GM12878 (cell line): Measurements from ENCODE around the gene GSTP1. TPM values are rescaled to one million over a fixed set of nuclear protein-coding genes. Genes with fewer than 3 reads are reported as not detected.

Source experiments
- ATF2 ChIP-seq: IDR thresholded peaks from 2 replicates; pipeline ENCODE4 v1.6.1; 2012; ENCODE audit warnings: low read length, inconsistent platforms
- BCLAF1 ChIP-seq: fragments of 450-650 bp; IDR thresholded peaks from 2 replicates; pipeline ENCODE4 v1.6.1; 2017; ENCODE audit warnings: antibody characterized with exemption, mild to moderate bottlenecking, moderate library complexity
- BHLHE40 ChIP-seq, 2 experiments: fragments of 450-650 bp in 1 of 2; IDR thresholded peaks; 2 replicates each; pipeline ENCODE4 v1.6.1; 2011 to 2017; ENCODE audit warnings: low read depth in 2 of 2, borderline replicate concordance in 1 of 2, improper control_type of control experiment in 1 of 2, low read length in 1 of 2, mild to moderate bottlenecking in 1 of 2
- ETV6 ChIP-seq, 2 experiments: fragments of 450-650 bp in 1 of 2; IDR thresholded peaks in 1 of 2; conservative IDR thresholded peaks in 1 of 2; 2 replicates each; pipeline ENCODE4 v1.6.1; 2014; ENCODE audit warnings: antibody characterized with exemption in 1 of 2, borderline replicate concordance in 1 of 2, low read depth in 1 of 2, mild to moderate bottlenecking in 1 of 2, moderate library complexity in 1 of 2
- NFIC ChIP-seq: IDR thresholded peaks from 2 replicates; pipeline ENCODE4 v1.6.1; 2012; ENCODE audit warnings: low read depth, mild to moderate bottlenecking, inconsistent platforms, low read length, moderate library complexity
- NR2C1 ChIP-seq: fragments of 450-650 bp; IDR thresholded peaks from 2 replicates; pipeline ENCODE4 v1.6.1; 2017; ENCODE audit warnings: antibody characterized with exemption, mild to moderate bottlenecking, moderate library complexity
- PAX5 ChIP-seq: IDR thresholded peaks from 2 replicates; pipeline ENCODE4 v1.6.1; 2011; ENCODE audit warnings: low read depth, low read length, borderline replicate concordance
- PRDM15 ChIP-seq: fragments of 450-650 bp; formaldehyde crosslinking; IDR thresholded peaks from 2 replicates; pipeline ENCODE4 v1.4.0; 2020; ENCODE audit warnings: mild to moderate bottlenecking, moderate library complexity
- RAD21 ChIP-seq: IDR thresholded peaks from 2 replicates; pipeline ENCODE4 v1.6.1; 2011; ENCODE audit warnings: mild to moderate bottlenecking, low read depth, low read length, moderate library complexity; ENCODE audit not compliant: insufficient read depth
- SREBF1 ChIP-seq: IDR thresholded peaks from 2 replicates; pipeline ENCODE4 v1.6.1; 2012; ENCODE audit warnings: mild to moderate bottlenecking, low read length
- STAT1 ChIP-seq: fragments of 450-650 bp; conservative IDR thresholded peaks from 2 replicates; pipeline ENCODE4 v1.6.1; 2014; ENCODE audit warnings: antibody characterized with exemption, mild to moderate bottlenecking
- WRNIP1 ChIP-seq: IDR thresholded peaks from 2 replicates; pipeline ENCODE4 v1.6.1; 2011; ENCODE audit warnings: low read depth, low read length, improper control_type of control experiment, borderline replicate concordance
- polyA plus RNA-seq, 11 experiments: library from polyadenylated mRNA; depleted of rRNA in 4 of 11; unstranded in 6 of 11; stranded (reverse) in 5 of 11; fragments of >200 nt; fragmentation: Nextera tagmentation in 4 of 11; fragmentation: Illumina TruSeq in 1 of 11; extraction: Ambion mirVana in 4 of 11; extraction: Trizol in 1 of 11; gene quantifications; 1 replicate in 1 of 11; 2 replicates in 10 of 11; pipeline versions ENCODE4 v1.2.1 to v1.2.3, GENCODE V29; 2011 to 2016; ENCODE audit warnings: inconsistent platforms in 2 of 11, missing spikeins in 2 of 11, low read depth in 1 of 11
- total RNA-seq, 4 experiments: library from RNA; depleted of rRNA in 3 of 4; stranded (reverse); fragments of >200 nt in 3 of 4; fragmentation: Illumina TruSeq in 1 of 4; extraction: Trizol in 1 of 4; gene quantifications; 2 replicates each; pipeline versions ENCODE4 v1.2.1 to v1.2.3, GENCODE V29; 2013 to 2021
- TF ChIP-seq, protein P1 (sequence below): fragments of 450-650 bp; IDR thresholded peaks from 2 replicates; pipeline ENCODE4 v1.6.1; 2017; ENCODE audit warnings: borderline replicate concordance
- TF ChIP-seq, protein P2 (sequence below): IDR thresholded peaks from 2 replicates; pipeline ENCODE4 v1.6.1; 2011; ENCODE audit warnings: borderline replicate concordance, low read depth, mild to moderate bottlenecking, moderate library complexity, low read length; ENCODE audit not compliant: insufficient read depth, poor library complexity, severe bottlenecking
- TF ChIP-seq, protein P3 (sequence below): fragments of 450-650 bp; IDR thresholded peaks from 2 replicates; pipeline ENCODE4 v1.6.1; 2017; ENCODE audit warnings: low read depth, mild to moderate bottlenecking, moderate library complexity

Gene GSTP1
- total and polyA plus RNA-seq, 10 of the 15 experiments (the other 5 are each of a cell fraction or from before 2014, with no cell fraction given), result 469 to 1,788 (median 955) TPM

DNA sequence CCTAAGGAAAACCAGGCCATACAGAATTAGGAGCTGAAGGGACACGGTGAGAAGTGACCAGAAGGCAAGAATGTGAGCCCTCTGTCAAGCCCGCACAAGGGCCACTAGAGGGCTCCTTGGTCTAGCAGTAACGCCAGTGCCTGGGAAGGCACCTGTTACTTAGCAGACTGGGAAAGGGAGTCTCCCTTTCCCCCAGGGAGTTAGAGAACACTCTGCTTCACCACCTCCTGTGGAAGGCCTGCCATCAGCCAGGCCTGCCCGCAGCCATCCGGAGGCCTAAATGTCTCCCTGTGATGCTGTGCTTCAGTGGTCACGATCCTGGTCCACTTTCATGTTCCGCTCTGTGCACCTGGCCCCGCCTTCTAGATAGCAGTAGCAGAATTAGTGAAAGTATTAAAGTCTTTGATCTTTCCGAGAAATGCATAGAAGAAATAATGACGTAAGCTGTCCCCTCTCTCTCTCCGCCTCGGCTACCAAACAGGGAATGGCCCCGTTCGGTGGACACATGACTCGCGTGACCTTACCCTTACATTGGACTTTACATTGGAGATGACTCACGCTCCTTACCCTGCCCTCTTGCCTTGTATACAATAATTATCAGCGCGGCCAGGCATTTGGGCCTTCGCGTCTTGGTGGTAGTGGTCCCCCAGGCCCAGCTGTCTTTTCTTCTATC, 10.7 kb upstream of the GSTP1 start (continued):
- no peak for TF ChIP-seq BCLAF1
- TF ChIP-seq, protein P1, sequence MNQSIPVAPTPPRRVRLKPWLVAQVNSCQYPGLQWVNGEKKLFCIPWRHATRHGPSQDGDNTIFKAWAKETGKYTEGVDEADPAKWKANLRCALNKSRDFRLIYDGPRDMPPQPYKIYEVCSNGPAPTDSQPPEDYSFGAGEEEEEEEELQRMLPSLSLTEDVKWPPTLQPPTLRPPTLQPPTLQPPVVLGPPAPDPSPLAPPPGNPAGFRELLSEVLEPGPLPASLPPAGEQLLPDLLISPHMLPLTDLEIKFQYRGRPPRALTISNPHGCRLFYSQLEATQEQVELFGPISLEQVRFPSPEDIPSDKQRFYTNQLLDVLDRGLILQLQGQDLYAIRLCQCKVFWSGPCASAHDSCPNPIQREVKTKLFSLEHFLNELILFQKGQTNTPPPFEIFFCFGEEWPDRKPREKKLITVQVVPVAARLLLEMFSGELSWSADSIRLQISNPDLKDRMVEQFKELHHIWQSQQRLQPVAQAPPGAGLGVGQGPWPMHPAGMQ, result no peak
- TF ChIP-seq STAT1, result no peak
- no peak for TF ChIP-seq ATF2
- peak; percentile 75; the same call in 1 of the 2 replicates for TF ChIP-seq PAX5
- TF ChIP-seq, protein P2, sequence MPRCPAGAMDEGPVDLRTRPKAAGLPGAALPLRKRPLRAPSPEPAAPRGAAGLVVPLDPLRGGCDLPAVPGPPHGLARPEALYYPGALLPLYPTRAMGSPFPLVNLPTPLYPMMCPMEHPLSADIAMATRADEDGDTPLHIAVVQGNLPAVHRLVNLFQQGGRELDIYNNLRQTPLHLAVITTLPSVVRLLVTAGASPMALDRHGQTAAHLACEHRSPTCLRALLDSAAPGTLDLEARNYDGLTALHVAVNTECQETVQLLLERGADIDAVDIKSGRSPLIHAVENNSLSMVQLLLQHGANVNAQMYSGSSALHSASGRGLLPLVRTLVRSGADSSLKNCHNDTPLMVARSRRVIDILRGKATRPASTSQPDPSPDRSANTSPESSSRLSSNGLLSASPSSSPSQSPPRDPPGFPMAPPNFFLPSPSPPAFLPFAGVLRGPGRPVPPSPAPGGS, result no peak
- no peak for TF ChIP-seq NR2C1
- no peak for TF ChIP-seq NFIC
- TF ChIP-seq SREBF1, result no peak
- peak in 1 of 2 experiments; percentile 55; a peak in 1 of 4 replicates for TF ChIP-seq BHLHE40 (IDR thresholded peaks at IDR 0.05; ENCODE audit: borderline replicate concordance in 1 of 2, low read depth in 2 of 2, low read length in 1 of 2)
- no peak for TF ChIP-seq ETV6 (conservative IDR thresholded peaks at IDR 0.05 in 1 of 2, IDR thresholded peaks at IDR 0.05 in 1 of 2; ENCODE audit: borderline replicate concordance in 1 of 2, low read depth in 1 of 2)
- no peak for TF ChIP-seq WRNIP1
- no peak for TF ChIP-seq PRDM15 (CRISPR knock-in tag)
- TF ChIP-seq, protein P3, sequence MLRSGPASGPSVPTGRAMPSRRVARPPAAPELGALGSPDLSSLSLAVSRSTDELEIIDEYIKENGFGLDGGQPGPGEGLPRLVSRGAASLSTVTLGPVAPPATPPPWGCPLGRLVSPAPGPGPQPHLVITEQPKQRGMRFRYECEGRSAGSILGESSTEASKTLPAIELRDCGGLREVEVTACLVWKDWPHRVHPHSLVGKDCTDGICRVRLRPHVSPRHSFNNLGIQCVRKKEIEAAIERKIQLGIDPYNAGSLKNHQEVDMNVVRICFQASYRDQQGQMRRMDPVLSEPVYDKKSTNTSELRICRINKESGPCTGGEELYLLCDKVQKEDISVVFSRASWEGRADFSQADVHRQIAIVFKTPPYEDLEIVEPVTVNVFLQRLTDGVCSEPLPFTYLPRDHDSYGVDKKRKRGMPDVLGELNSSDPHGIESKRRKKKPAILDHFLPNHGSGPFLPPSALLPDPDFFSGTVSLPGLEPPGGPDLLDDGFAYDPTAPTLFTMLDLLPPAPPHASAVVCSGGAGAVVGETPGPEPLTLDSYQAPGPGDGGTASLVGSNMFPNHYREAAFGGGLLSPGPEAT, result peak; percentile 56; the same call in 1 of the 2 replicates
- TF ChIP-seq RAD21, result peak; percentile 73
